CD4-positive, alpha-beta T cell (primary cell): ENCODE measurements around the gene ATRNL1. TPM values are rescaled to one million over a fixed set of nuclear protein-coding genes. Genes with fewer than 3 reads are reported as not detected.

ENCODE experiments used
- ATAC-seq: fragments of 200-7000 bp; cut with Tn5 transposase; one replicate; pipeline ENCODE4 v1.10.0; 2022; ENCODE audit warnings: mild to moderate bottlenecking; ENCODE audit not compliant: poor library complexity
- CTCF ChIA-PET: fragments of 350-600 bp; sonication (Branson Sonifier 250); formaldehyde crosslinking; loops from one replicate; lab custom pipeline; 2021; ENCODE audit warnings: antibody characterized with exemption, inconsistent platforms; lab: Charles Lee
- POLR2A ChIA-PET: fragments of 350-600 bp; sonication (Branson Sonifier 250); formaldehyde crosslinking; loops from one replicate; lab custom pipeline; 2021; ENCODE audit warnings: antibody characterized with exemption, inconsistent platforms; lab: Charles Lee
- DNase-seq, 14 experiments: peaks; one replicate each; pipeline ENCODE4 v3.0.0-alpha.2; 2013 to 2020; ENCODE audit warnings: mixed read lengths in 2 of 14
- H3K27ac ChIP-seq, 2 donors: one replicate each; pipeline versions ENCODE4 v1.5.1 to v1.7.0; 2013; ENCODE audit warnings: low read length in 2 of 2, low read depth in 1 of 2, mild to moderate bottlenecking in 1 of 2
- H3K27me3 ChIP-seq, 2 experiments: 1 replicate in 1 of 2; 2 replicates in 1 of 2; pipeline versions ENCODE4 v1.6.1 to v1.7.0; 2013; ENCODE audit warnings: low read length in 2 of 2, control low read depth in 1 of 2, mild to moderate bottlenecking in 1 of 2, moderate library complexity in 1 of 2; ENCODE audit not compliant: insufficient read depth in 2 of 2, control insufficient read depth in 1 of 2
- H3K36me3 ChIP-seq: one replicate; pipeline ENCODE4 v1.6.1; 2013; ENCODE audit warnings: low read length, control low read depth; ENCODE audit not compliant: insufficient read depth
- H3K4me1 ChIP-seq: one replicate; pipeline ENCODE4 v1.6.1; 2013; ENCODE audit warnings: low read length, control low read depth; ENCODE audit not compliant: insufficient read depth
- H3K4me3 ChIP-seq: one replicate; pipeline ENCODE4 v1.5.1; 2013; ENCODE audit warnings: mild to moderate bottlenecking, low read length, moderate library complexity
- H3K9me3 ChIP-seq, 2 experiments: 1 replicate in 1 of 2; 2 replicates in 1 of 2; pipeline versions ENCODE4 v1.6.1 to v1.7.0; 2013; ENCODE audit warnings: low read length in 2 of 2, mild to moderate bottlenecking in 2 of 2, control low read depth in 1 of 2, moderate library complexity in 1 of 2; ENCODE audit not compliant: control insufficient read depth in 1 of 2, insufficient read depth in 1 of 2
- H3K27ac Mint-ChIP-seq: one replicate; pipeline ENCODE4 v1.8.0; 2020; ENCODE audit warnings: mixed read lengths
- H3K27me3 Mint-ChIP-seq: one replicate; pipeline ENCODE4 v1.8.0; 2021; ENCODE audit warnings: mixed read lengths
- H3K36me3 Mint-ChIP-seq: one replicate; pipeline ENCODE4 v1.8.0; 2021; ENCODE audit warnings: low read depth, mixed read lengths
- H3K4me1 Mint-ChIP-seq: one replicate; pipeline ENCODE4 v1.8.0; 2021; ENCODE audit warnings: low read depth, mixed read lengths
- H3K4me3 Mint-ChIP-seq: one replicate; pipeline ENCODE4 v1.8.0; 2020; ENCODE audit warnings: mild to moderate bottlenecking, mixed read lengths
- H3K9me3 Mint-ChIP-seq: one replicate; pipeline ENCODE4 v1.8.0; 2020; ENCODE audit warnings: mixed read lengths
- intact Hi-C, 2 experiments: fragments of 100-400 bp; cut with DNase I in 1 of 2; cut with micrococcal nuclease in 1 of 2; formaldehyde crosslinking; loops; one replicate each; pipeline versions ENCODE4 v1.15.1 to v1.9.0; 2023 to 2025; cut with DNase I, micrococcal nuclease
- total RNA-seq, 174 experiments: library from RNA in 2 of 174; stranded (reverse) in 2 of 174; gene quantifications; one replicate each; pipeline ENCODE4 v1.2.3 and lab custom pipeline; 2021 to 2026
- TF ChIP-seq, protein P1 (sequence below): fragments of 200-600 bp; IDR thresholded peaks from one replicate; pipeline ENCODE4 v1.8.0; 2022; ENCODE audit warnings: antibody characterized with exemption, mild to moderate bottlenecking

The ATRNL1 gene
- total RNA-seq, 2 experiments from 2014 or later, result not detected

DNA sequence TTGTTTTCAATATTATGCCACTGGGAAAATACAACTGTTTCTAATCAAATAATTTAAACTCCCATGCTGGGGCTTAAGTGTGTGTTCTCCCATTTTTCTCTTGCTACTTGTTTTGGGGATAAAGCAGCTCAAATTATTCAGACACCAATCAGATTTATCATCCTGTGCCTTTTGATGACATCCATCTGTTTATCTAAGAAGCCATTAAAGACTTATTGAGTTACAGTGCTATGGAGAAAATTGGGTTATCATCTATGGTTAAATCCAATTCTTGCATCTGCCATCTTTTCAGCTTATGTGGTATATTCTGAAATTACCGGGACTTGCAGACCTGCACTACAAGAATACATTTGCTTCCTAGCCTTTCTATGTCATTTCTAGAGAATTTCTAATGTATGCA lies 778.7 kb downstream of the ATRNL1 start:
- no peak overlapping the region for H3K4me3 ChIP-seq
- Mint-ChIP-seq H3K4me3 (no peak overlapping the region), H3K9me3 (peaks cover 10% of the 10 kb centered on the region), H3K27ac (no peak overlapping the region), H3K27me3 (no peaks in the 10 kb centered on the region), H3K4me1 (no peaks in the 10 kb centered on the region), H3K36me3 (no peaks in the 10 kb centered on the region)
- H3K9me3 ChIP-seq, result no peaks in the 10 kb centered on the region
- H3K4me1 ChIP-seq, result no peaks in the 10 kb centered on the region
- no peak overlapping the region for H3K27ac ChIP-seq
- ATAC-seq (no peak), DNase-seq (no peak)
- ChIA-PET CTCF (no interaction called here), POLR2A (no interaction called here)
- no peaks in the 10 kb centered on the region for H3K27me3 ChIP-seq
- H3K36me3 ChIP-seq, result no peaks in the 10 kb centered on the region
- intact Hi-C loops, result no loop called here
- TF ChIP-seq, protein P1, sequence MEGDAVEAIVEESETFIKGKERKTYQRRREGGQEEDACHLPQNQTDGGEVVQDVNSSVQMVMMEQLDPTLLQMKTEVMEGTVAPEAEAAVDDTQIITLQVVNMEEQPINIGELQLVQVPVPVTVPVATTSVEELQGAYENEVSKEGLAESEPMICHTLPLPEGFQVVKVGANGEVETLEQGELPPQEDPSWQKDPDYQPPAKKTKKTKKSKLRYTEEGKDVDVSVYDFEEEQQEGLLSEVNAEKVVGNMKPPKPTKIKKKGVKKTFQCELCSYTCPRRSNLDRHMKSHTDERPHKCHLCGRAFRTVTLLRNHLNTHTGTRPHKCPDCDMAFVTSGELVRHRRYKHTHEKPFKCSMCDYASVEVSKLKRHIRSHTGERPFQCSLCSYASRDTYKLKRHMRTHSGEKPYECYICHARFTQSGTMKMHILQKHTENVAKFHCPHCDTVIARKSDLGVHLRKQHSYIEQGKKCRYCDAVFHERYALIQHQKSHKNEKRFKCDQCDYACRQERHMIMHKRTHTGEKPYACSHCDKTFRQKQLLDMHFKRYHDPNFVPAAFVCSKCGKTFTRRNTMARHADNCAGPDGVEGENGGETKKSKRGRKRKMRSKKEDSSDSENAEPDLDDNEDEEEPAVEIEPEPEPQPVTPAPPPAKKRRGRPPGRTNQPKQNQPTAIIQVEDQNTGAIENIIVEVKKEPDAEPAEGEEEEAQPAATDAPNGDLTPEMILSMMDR, result no peak

DNA sequence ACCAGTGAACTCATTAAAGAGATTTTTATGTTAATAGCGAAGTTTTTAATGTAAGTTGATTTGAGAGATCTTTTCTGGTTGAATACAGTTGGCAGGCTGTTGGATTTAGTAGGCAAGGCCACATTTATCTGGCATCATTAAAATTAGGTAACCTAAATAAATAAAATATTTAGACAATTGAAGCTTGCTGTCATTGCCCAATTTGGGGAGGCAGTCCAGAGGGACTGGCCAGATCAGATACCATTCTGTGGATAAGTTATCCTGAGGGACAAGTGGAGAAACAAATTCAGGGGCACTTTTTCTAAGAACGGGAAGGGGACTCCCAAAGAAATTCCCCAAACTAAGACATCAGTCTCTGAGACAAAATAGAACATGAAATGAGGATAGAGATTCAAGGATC lies 782.0 kb downstream of the ATRNL1 start:
- Histone ChIP-seq H3K27me3 (no peaks in the 10 kb centered on the region), H3K4me3 (no peak overlapping the region), H3K4me1 (no peaks in the 10 kb centered on the region), H3K27ac (no peak overlapping the region), H3K9me3 (peaks cover 0 to 1% of the 10 kb centered on the region in 2 experiments), H3K36me3 (no peaks in the 10 kb centered on the region)
- peaks cover 8% of the 10 kb centered on the region for H3K9me3 Mint-ChIP-seq
- no peaks in the 10 kb centered on the region for H3K36me3 Mint-ChIP-seq
- H3K4me3 Mint-ChIP-seq, result no peak overlapping the region
- TF ChIP-seq, protein P1, result no peak
- H3K4me1 Mint-ChIP-seq, result no peaks in the 10 kb centered on the region
- DNase-seq (no peak), ATAC-seq (no peak)
- POLR2A ChIA-PET, result no interaction called here
- CTCF ChIA-PET, result no interaction called here
- H3K27me3 Mint-ChIP-seq, result no peaks in the 10 kb centered on the region
- intact Hi-C loops, result no loop called here
- H3K27ac Mint-ChIP-seq, result no peak overlapping the region

DNA sequence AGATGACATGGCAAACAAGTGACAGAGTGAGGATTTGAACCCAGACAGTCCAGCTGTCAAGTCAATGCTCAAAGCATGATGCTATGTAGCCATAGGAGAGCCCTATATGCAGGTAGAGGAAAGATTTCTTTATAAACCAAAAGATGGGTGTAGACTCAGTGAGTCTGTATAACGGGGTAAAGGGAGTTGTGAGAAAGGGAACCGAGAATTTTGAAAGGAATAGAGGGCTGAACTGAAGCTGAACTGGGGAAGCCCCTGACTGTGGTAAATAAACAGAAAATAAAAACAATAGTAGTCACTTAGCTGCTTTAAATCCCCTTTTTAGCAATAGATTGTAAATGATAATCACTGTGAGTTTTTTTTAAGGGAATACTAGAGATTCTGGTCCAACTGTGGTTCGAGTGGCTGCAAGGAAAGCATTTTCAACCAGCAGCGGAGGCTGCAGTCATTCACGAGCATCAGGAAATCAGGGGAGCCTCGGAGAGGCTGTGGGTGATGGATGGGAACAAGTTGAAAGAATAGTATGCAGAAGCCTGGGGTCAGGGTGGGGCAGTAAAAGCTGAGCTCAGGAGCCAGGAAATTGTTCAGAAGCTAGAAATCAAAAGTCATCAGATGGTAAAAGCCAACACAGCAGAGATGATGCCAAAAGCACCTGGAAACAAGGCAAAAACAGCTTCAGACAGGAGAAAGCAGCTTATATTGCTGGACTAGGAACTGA lies 786.4 kb downstream of the ATRNL1 start:
- Histone ChIP-seq H3K4me3 (no peak overlapping the region), H3K4me1 (no peaks in the 10 kb centered on the region), H3K27me3 (no peaks in the 10 kb centered on the region), H3K36me3 (no peaks in the 10 kb centered on the region), H3K27ac (no peak overlapping the region), H3K9me3 (peaks cover 0 to 3% of the 10 kb centered on the region in 2 experiments)
- CTCF ChIA-PET, result no interaction called here
- no peak for DNase-seq
- Mint-ChIP-seq H3K36me3 (no peaks in the 10 kb centered on the region), H3K27ac (no peak overlapping the region), H3K27me3 (no peaks in the 10 kb centered on the region), H3K4me3 (no peak overlapping the region), H3K4me1 (no peaks in the 10 kb centered on the region), H3K9me3 (peaks cover 6% of the 10 kb centered on the region)
- intact Hi-C loops, result no loop called here
- POLR2A ChIA-PET, result no interaction called here
- TF ChIP-seq, protein P1, result no peak
- no peak for ATAC-seq
